HL-60 (cell line): ENCODE measurements around the gene OR10K1.

Experiments
- CTCF ChIP-seq: IDR thresholded peaks from one replicate; pipeline ENCODE4 v1.5.1; 2011; ENCODE audit warnings: low read length, control low read depth, inconsistent platforms; ENCODE audit not compliant: insufficient read depth
- GABPA ChIP-seq: IDR thresholded peaks from 2 replicates; pipeline ENCODE4 v1.6.1; 2012; ENCODE audit warnings: low read depth
- POLR2AphosphoS5 ChIP-seq: IDR thresholded peaks from 2 replicates; pipeline ENCODE4 v1.6.1; 2012; ENCODE audit warnings: low read depth

GRCh38 chr1:158507511-158507910 is 45.9 kb downstream of the OR10K1 start:
- TF ChIP-seq POLR2AphosphoS5 (no peak), CTCF (no peak), GABPA (no peak)
